GM18498 (cell line): Measurements from ENCODE around the gene LMBR1.
A peak's percentile ranks its signal among the peaks of the same experiment; 100 is the strongest.
"Not testable (repeated sequence)": the region's sequence is repeated elsewhere in the genome, so short reads cannot be mapped to it uniquely, and the experiment has no call there.

Source experiments
- ATAC-seq: cut with Tn5 transposase; IDR thresholded peaks from one replicate; pipeline ENCODE4 v1.9.1; 2021; ENCODE audit warnings: mild to moderate bottlenecking, moderate library complexity; ENCODE audit not compliant: unreplicated experiment

Gene LMBR1

DNA sequence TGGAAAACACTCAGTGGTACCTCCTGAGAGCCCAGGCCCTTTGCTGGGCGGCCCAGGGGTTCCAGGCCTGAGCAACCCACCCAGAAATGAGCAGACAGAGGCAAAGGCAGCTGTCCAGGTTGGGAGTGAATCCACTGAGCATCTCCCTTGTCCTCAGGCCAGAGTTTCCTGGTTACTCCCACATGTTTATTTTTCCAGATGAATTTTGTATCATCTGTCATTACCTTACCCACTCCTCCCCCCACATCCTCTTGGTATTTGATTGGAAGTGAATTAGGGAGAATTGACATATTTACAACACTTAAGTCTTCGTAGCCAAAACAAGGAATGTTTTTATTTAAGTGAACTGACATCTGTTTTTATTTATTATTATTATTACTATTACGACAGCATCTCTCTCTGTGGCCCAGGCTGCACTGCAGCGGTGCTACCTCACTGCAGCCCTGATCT lies 13.2 kb upstream of the LMBR1 start:
- no peak for ATAC-seq

DNA sequence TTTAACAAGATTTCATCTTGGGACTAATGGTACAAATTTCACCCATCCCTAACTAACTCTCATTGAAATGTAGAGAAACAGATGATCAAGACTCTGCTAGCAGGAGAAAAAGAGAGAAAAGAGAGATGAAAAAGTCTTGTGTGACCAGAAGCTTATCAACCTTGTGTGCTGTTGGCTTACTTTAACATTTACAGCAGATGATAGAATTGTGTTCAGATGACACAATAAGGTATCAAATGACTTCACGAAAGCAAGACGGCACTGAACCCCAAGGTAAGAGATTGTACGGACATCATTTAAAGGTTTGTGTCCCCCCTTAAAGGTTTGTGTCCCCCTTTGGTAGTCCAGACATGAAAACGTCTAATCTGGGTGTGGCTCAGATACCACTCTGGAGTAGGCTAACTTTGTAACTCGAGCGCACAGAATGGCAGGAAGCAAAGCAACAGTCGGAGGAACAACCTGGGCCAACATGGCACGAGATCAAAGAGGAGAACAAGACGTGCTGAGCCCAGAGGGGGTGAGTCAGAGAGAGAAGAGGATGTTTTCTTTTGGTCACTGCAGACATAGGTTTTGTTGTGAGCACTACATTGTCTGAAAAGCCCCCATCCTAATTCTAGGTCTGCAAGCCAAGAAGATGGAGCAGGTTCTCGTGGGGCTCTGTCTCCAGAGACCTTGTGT lies 10.4 kb upstream of the LMBR1 start:
- no peak for ATAC-seq

DNA sequence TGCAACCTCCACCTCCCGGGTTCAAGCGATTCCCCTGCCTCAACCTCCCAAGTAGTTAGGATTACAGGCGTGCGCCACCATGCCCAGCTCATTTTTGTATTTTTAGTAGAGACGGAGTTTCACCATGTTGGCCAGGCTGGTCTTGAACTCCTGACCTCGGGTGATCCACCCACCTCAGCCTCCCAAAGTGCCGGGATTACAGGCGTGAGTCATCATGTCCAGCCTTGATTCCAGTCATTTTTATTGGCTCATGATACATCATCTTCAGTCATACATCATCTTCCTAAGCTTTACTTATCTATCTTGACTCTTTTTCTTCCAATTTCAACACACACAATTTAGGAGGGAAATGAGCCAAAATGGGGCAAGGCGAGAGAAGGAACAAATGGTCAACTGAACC lies 7.1 kb upstream of the LMBR1 start:
- not testable (repeated sequence) for ATAC-seq

DNA sequence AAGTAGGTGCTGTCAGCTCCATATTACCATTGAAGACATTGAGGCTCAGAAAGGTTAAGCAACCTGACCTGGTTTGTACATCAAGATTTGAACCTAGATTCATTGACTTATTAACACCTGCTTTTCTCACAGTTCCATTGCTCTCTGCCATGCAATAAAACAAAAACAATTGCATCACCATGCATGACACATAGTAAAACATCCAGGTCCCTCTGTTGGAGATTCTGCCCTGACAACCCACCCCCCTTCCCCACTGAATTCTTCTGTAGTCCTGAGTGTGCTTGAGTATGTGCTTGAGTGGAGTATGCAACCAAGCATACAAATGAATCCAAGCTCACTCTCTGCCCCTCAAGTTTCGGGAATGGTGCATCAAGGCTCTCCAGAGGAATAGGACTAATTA lies 6.0 kb upstream of the LMBR1 start:
- no peak for ATAC-seq

- no peak for ATAC-seq
Observed at GRCh38 chr7:156897673-156898072, 4.7 kb upstream of the LMBR1 start.

- ATAC-seq: no peak
Observed at GRCh38 chr7:156896388-156897022, 3.5 kb upstream of the LMBR1 start.

GRCh38 chr7:156895024-156895780 lies 2.2 kb upstream of the LMBR1 start:
- ATAC-seq: no peak

- ATAC-seq: peak; percentile 23
Observed at GRCh38 chr7:156892081-156892800, 742 bp downstream of the LMBR1 start.

DNA sequence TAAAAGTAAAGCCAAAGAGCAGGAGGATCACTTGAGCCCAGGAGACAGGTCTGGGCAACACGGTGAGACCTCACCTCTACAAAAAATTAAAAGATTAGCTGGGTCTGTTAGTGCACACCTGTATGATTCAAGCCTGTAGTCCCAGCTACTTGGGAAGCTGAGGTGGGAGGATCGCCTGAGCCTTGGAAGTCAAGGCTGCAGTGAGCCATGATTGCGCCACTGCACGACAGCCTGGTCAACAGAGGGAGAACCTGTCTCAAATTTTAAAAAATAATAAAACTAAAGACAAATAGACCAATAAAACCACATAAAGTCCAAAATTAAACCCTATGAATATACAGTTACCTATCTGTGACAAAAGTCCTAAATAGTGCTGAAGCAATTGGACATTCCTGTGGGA lies 3.2 kb downstream of the LMBR1 start:
- ATAC-seq: no peak

DNA sequence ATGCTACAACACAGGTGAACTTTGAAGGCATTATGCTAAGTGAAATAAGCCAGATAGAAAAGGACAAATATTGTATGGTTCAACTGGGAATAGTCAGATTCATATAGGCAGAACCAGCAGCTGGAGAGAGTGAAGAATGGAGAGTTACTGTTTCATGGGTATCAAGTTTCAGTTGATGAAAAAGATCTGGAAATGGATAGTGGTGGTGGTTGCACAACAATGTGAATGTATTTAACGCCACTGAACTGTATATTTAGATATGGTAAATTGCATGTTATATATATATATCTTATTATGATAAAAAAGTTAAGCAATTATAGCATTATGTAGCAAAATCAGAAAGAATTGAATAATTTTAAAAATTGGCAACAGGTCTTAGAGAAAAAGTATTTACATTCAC lies 3.9 kb downstream of the LMBR1 start:
- ATAC-seq: no peak

DNA sequence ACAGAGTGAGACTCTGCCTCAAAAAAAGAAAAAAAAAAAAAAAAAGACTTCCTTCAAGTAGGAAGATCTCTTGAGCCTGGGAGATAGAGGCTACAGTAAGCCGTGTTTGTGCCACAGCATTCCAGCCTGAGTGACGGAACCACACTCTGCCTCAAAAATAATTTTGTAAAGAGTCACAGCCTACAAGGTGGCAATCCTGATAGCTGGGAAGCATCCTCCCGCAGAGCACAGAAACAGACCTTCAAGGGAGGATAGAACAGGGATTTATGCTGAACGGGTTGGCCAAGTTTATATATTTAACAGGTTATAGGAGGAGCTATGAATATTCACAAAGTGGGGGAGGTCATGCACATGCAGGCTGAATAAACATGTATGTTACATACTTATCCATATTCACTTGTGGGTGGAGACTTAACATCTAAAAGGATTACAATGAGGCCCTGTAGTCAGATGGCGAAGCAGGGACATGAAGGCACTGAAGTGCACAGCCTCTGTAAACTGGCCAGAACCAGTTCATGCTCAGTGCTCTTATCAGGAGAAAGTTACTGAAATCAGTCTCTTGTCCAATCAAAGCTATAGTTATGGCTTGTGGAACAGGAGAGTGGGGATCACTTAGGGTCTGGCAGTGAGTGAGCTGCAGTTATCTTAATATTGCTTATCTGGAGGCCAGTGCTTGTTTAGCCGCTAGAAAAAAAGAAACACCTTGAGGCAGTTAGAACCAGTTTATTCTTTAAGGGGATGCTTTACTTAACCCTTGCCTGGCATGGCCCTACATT lies 6.8 kb downstream of the LMBR1 start:
- ATAC-seq: no peak

DNA sequence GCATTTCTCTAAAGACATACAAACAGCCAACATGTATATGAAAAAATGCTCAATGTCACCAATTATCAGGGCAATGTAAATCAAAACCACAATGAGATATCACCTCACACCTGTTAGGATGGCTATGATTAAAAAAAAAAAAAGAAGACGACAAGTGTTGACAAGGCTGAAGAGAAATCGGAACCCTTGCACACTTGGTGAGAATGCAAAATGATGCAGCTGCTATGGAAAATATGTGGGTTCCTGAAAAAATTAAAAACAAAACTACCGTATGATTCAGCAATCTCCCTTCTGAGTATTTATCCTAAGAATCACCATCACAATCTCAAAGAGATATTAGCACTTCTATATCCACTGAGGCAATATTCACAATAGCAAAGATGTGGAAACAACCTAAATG lies 11.3 kb downstream of the LMBR1 start:
- no peak for ATAC-seq

DNA sequence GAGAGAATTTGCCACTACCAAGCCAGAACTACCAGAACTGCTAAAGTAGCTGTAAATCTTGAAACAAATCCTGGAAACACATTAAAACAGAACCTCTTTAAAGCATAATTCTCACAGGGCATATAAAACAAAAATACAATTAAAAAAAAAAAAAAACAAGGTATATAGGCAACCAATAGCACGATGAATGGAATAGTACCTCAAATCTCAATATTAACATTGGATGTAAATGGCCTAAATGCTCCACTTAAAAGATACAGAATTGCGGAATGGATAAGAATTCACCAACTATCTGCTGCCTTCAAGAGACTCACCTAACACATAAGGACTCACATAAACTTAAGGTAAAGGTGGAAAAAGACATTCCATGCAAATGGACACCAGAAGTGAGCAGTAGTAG lies 17.2 kb downstream of the LMBR1 start:
- no peak for ATAC-seq

- ATAC-seq: not testable (repeated sequence)
Observed at GRCh38 chr7:156868363-156868762, 24.6 kb downstream of the LMBR1 start.

DNA sequence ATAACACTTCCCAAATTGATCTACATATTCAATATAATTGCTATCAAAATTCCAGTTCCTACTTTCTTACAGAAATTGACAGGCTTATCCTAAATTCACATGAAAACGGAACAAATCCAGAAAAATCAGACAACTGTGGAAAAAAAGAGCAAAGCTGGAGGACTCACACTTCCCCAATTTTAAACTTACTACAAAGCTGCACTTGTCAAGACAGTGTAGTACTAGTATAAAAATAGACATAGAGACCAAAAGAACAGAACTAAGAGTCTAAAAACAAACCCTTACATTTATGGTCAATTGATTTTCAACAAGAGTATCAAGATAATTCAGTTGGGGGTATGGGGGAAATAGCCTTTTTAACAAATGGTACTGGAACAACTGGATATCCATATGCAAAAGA lies 27.5 kb downstream of the LMBR1 start:
- ATAC-seq: no peak

DNA sequence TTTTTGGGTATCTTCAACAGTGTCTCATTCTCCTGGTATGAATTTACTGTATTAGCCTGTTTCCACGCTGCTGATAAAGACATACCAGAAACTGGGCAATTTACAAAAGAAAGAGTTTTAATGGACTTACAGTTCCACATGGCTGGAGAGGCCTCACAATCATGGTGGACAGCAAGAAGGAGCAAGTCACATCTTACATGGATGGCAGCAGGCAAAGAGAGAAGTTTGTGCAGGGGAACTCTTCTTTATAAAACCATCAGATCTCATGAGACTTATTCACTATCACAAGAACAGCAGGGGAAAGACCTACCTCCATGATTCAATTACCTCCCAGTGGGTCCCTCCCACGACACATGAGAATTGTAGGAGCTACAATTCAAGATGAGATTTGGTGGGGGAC lies 31.0 kb downstream of the LMBR1 start:
- not testable (repeated sequence) for ATAC-seq

GRCh38 chr7:156861212-156861611 lies 31.8 kb downstream of the LMBR1 start:
- no peak for ATAC-seq

- not testable (repeated sequence) for ATAC-seq
Observed at GRCh38 chr7:156860099-156860498, 32.9 kb downstream of the LMBR1 start.

- no peak for ATAC-seq
Observed at GRCh38 chr7:156858523-156858922, 34.5 kb downstream of the LMBR1 start.

- ATAC-seq: no peak
Observed at GRCh38 chr7:156857757-156858156, 35.2 kb downstream of the LMBR1 start.

- no peak for ATAC-seq
Observed at GRCh38 chr7:156854654-156855053, 38.3 kb downstream of the LMBR1 start.
